IMR-90 (cell line): Measurements from ENCODE around the gene HPSE. TPM values are rescaled to one million over a fixed set of nuclear protein-coding genes. Genes with fewer than 3 reads are reported as not detected.

Experiments used
- ATAC-seq: fragments of 200-7000 bp; cut with Tn5 transposase; 2 replicates; pipeline ENCODE4 v1.9.1; 2020; ENCODE audit warnings: low read depth, mild to moderate bottlenecking, moderate library complexity
- BruUV-seq: library from RNA; stranded (reverse); fragments of 400-500 nt; replicated peaks from 2 replicates; lab custom pipeline; 2021; lab: Mats Ljungman, UMichigan
- CTCF ChIA-PET: fragments of 300-600 bp; formaldehyde crosslinking; extraction: SDS; loops from one replicate; lab custom pipeline; 2021; ENCODE audit warnings: antibody characterized with exemption; lab: Yijun Ruan, JAX
- POLR2A ChIA-PET: fragments of 300-600 bp; sonication (Branson Sonifier 250); formaldehyde crosslinking; loops from one replicate; lab custom pipeline; 2022; ENCODE audit warnings: antibody characterized with exemption; ENCODE audit not compliant: unreplicated experiment; lab: Charles Lee
- DNase-seq: peaks from one replicate; pipeline ENCODE4 v3.0.0; 2013
- H2AFZ ChIP-seq: replicated peaks from 2 replicates; pipeline ENCODE3; 2013; ENCODE audit warnings: low read length, mild to moderate bottlenecking; ENCODE audit not compliant: poor library complexity
- H2AK5ac ChIP-seq: 2 replicates; pipeline ENCODE4 v1.6.1; 2013; ENCODE audit warnings: low read depth, low read length, inconsistent platforms
- H2AK9ac ChIP-seq: replicated peaks from 2 replicates; pipeline ENCODE3; 2013; ENCODE audit warnings: mild to moderate bottlenecking, low read depth, low read length, moderate library complexity; ENCODE audit not compliant: poor library complexity
- H2BK120ac ChIP-seq: 2 replicates; pipeline ENCODE4 v1.6.1; 2013; ENCODE audit warnings: low read depth, low read length, inconsistent platforms
- H2BK15ac ChIP-seq: 3 replicates; pipeline ENCODE4 v1.6.1; 2013; ENCODE audit warnings: low read depth, low read length, inconsistent platforms
- H2BK20ac ChIP-seq: 2 replicates; pipeline ENCODE4 v1.6.1; 2013; ENCODE audit warnings: low read depth, mild to moderate bottlenecking, inconsistent platforms, low read length, moderate library complexity
- H2BK5ac ChIP-seq: 2 replicates; pipeline ENCODE4 v1.6.1; 2013; ENCODE audit warnings: mild to moderate bottlenecking, low read depth, low read length, inconsistent platforms; ENCODE audit not compliant: poor library complexity, severe bottlenecking
- H3K14ac ChIP-seq: replicated peaks from 2 replicates; pipeline ENCODE4 v1.6.1; 2013; ENCODE audit warnings: low read depth, low read length, inconsistent platforms
- H3K18ac ChIP-seq: 2 replicates; pipeline ENCODE4 v1.6.1; 2013; ENCODE audit warnings: low read depth, low read length, control low read depth
- H3K23ac ChIP-seq: 2 replicates; pipeline ENCODE4 v1.6.1; 2013; ENCODE audit warnings: low read depth, low read length, inconsistent platforms
- H3K27ac ChIP-seq: 2 replicates; pipeline ENCODE4 v1.5.1; 2013; ENCODE audit warnings: mild to moderate bottlenecking, control low read depth, low read length; ENCODE audit not compliant: insufficient read depth
- H3K27me3 ChIP-seq: 2 replicates; pipeline ENCODE4 v1.6.1; 2013; ENCODE audit warnings: low read length; ENCODE audit not compliant: control insufficient read depth, insufficient read depth
- H3K36me3 ChIP-seq: 2 replicates; pipeline ENCODE4 v1.6.1; 2013; ENCODE audit warnings: low read length, mixed read lengths; ENCODE audit not compliant: control insufficient read depth, insufficient read depth
- H3K4ac ChIP-seq: 2 replicates; pipeline ENCODE4 v1.6.1; 2013; ENCODE audit warnings: low read depth, low read length, inconsistent platforms
- H3K4me1 ChIP-seq: 2 replicates; pipeline ENCODE4 v1.6.1; 2013; ENCODE audit warnings: low read length, mixed read lengths; ENCODE audit not compliant: control insufficient read depth, insufficient read depth
- H3K4me2 ChIP-seq: 2 replicates; pipeline ENCODE4 v1.6.1; 2013; ENCODE audit warnings: low read depth, mild to moderate bottlenecking, control low read depth, low read length, moderate library complexity
- H3K4me3 ChIP-seq: 2 replicates; pipeline ENCODE4 v1.5.1; 2013; ENCODE audit warnings: low read depth, mild to moderate bottlenecking, control low read depth, low read length, moderate library complexity; ENCODE audit not compliant: insufficient read depth
- H3K56ac ChIP-seq: 2 replicates; pipeline ENCODE4 v1.6.1; 2013; ENCODE audit warnings: low read length, inconsistent platforms; ENCODE audit not compliant: insufficient read depth; ENCODE audit errors: extremely low read depth
- H3K79me1 ChIP-seq, 2 experiments: 2 replicates each; pipeline ENCODE4 v1.6.1; 2013; ENCODE audit warnings: low read length in 2 of 2, inconsistent platforms in 1 of 2, low read depth in 1 of 2
- H3K9ac ChIP-seq: 2 replicates; pipeline ENCODE4 v1.6.1; 2013; ENCODE audit warnings: low read depth, low read length, control low read depth
- H3K9me1 ChIP-seq: 2 replicates; pipeline ENCODE4 v1.6.1; 2013; ENCODE audit warnings: low read length, inconsistent platforms; ENCODE audit not compliant: insufficient read depth
- H3K9me3 ChIP-seq: 2 replicates; pipeline ENCODE4 v1.6.1; 2013; ENCODE audit warnings: low read length; ENCODE audit not compliant: control insufficient read depth, insufficient read depth
- H4K20me1 ChIP-seq: 2 replicates; pipeline ENCODE4 v1.6.1; 2013; ENCODE audit warnings: low read length, inconsistent platforms; ENCODE audit not compliant: insufficient read depth
- H4K5ac ChIP-seq: 2 replicates; pipeline ENCODE4 v1.6.1; 2013; ENCODE audit warnings: mild to moderate bottlenecking, low read depth, low read length, control low read depth
- H4K8ac ChIP-seq, 2 experiments: 2 replicates each; pipeline ENCODE4 v1.6.1; 2013; ENCODE audit warnings: low read depth in 2 of 2, low read length in 2 of 2, control low read depth in 1 of 2, inconsistent platforms in 1 of 2
- H4K91ac ChIP-seq: 2 replicates; pipeline ENCODE4 v1.6.1; 2013; ENCODE audit warnings: low read depth, low read length, inconsistent platforms; ENCODE audit not compliant: insufficient read depth
- BHLHE40 ChIP-seq: fragments of 150-350 bp; IDR thresholded peaks from 2 replicates; pipeline ENCODE4 v1.6.1; 2016; ENCODE audit warnings: mild to moderate bottlenecking, low read depth, low read length
- CEBPB ChIP-seq: IDR thresholded peaks from 2 replicates; pipeline ENCODE4 v1.6.1; 2012; ENCODE audit warnings: low read depth, low read length, improper control_type of control experiment
- CHD1 ChIP-seq: IDR thresholded peaks from 2 replicates; pipeline ENCODE4 v1.6.1; 2012; ENCODE audit warnings: low read depth, low read length, improper control_type of control experiment
- ELK1 ChIP-seq: fragments of 150-350 bp; IDR thresholded peaks from 2 replicates; pipeline ENCODE4 v1.6.1; 2016; ENCODE audit warnings: low read depth, mild to moderate bottlenecking, low read length, moderate library complexity, borderline replicate concordance
- FOS ChIP-seq: fragments of 150-350 bp; IDR thresholded peaks from 2 replicates; pipeline ENCODE4 v1.6.1; 2016; ENCODE audit warnings: low read depth, low read length
- MAFK ChIP-seq: IDR thresholded peaks from 2 replicates; pipeline ENCODE4 v1.6.1; 2012; ENCODE audit warnings: low read depth, low read length, improper control_type of control experiment
- MAZ ChIP-seq: IDR thresholded peaks from 2 replicates; pipeline ENCODE4 v1.6.1; 2012; ENCODE audit warnings: low read depth, mild to moderate bottlenecking, low read length, improper control_type of control experiment, moderate library complexity, borderline replicate concordance
- MXI1 ChIP-seq: IDR thresholded peaks from 2 replicates; pipeline ENCODE4 v1.6.1; 2012; ENCODE audit warnings: low read depth, mild to moderate bottlenecking, low read length, moderate library complexity, borderline replicate concordance
- NFE2L2 ChIP-seq: fragments of 150-350 bp; IDR thresholded peaks from 2 replicates; pipeline ENCODE4 v1.6.1; 2016; ENCODE audit warnings: low read depth, mild to moderate bottlenecking, low read length
- RAD21 ChIP-seq: IDR thresholded peaks from 2 replicates; pipeline ENCODE4 v1.6.1; 2012; ENCODE audit warnings: low read length, improper control_type of control experiment
- RCOR1 ChIP-seq: IDR thresholded peaks from 2 replicates; pipeline ENCODE4 v1.6.1; 2012; ENCODE audit warnings: mild to moderate bottlenecking, low read length, improper control_type of control experiment; ENCODE audit not compliant: insufficient replicate concordance
- RFX5 ChIP-seq: IDR thresholded peaks from 2 replicates; pipeline ENCODE4 v1.8.0; 2012; ENCODE audit warnings: low read depth, mild to moderate bottlenecking, low read length, moderate library complexity
- SMC3 ChIP-seq: fragments of 150-350 bp; IDR thresholded peaks from 2 replicates; pipeline ENCODE4 v1.6.1; 2016; ENCODE audit warnings: low read depth, mild to moderate bottlenecking, antibody characterized with exemption, low read length, moderate library complexity
- WGBS, 2 experiments: methylation state at CpG; one replicate each; pipeline versions ENCODE4 v1.1.5 to v1.1.7; 2013; ENCODE audit warnings: missing lambda C conversion rate in 2 of 2; ENCODE audit not compliant: insufficient read length in 1 of 2; ENCODE audit errors: extremely low coverage in 2 of 2; 5-methylcytosine and 5-hydroxymethylcytosine counted together
- dilution Hi-C: fragments of 300-500 bp; cut with HindIII; formaldehyde crosslinking; loops from one replicate; pipeline ENCODE4 v1.14.3; 2018; ENCODE audit warnings: low sequenced_read_pairs; ENCODE audit not compliant: unreplicated experiment
- in situ Hi-C: fragments of 300-500 bp; cut with MboI; formaldehyde crosslinking; loops from 3 replicates; pipeline ENCODE4 v1.14.3; 2019; ENCODE audit warnings: low sequenced_read_pairs, inconsistent platforms, mixed read lengths
- intact Hi-C: fragments of 100-400 bp; cut with micrococcal nuclease; formaldehyde crosslinking; loops from 2 replicates; pipeline ENCODE4 v1.10.0; 2022
- polyA plus RNA-seq, 3 experiments: library from polyadenylated mRNA; depleted of rRNA; stranded (reverse); fragments of >200 nt; gene quantifications; 2 replicates each; pipeline ENCODE4 v1.2.3, GENCODE V29; 2012; ENCODE audit warnings: low replicate concordance in 1 of 3
- total RNA-seq: library from RNA; depleted of rRNA; stranded (reverse); fragments of >200 nt; gene quantifications from 2 replicates; pipeline ENCODE4 v1.2.3, GENCODE V29; 2012

The HPSE gene
- total and polyA plus RNA-seq, 2 of the 4 experiments (the other 2 are of a cell fraction) = under 0.01 to 0.09 TPM

GRCh38 chr4:83381173-83381572 lies 46.5 kb upstream of the HPSE start:
- no peak overlapping the region for H3K56ac ChIP-seq

More at GRCh38 chr4:83381173-83381572, 46.5 kb upstream of the HPSE start:
- no peaks in the 10 kb centered on the region for H3K79me1 ChIP-seq
- H3K4me2 ChIP-seq = no peak overlapping the region
- H3K9me3 ChIP-seq = peaks cover 2% of the 10 kb centered on the region; the same call in 1 of the 2 replicates
- H4K91ac ChIP-seq = no peak overlapping the region
- ChIA-PET CTCF (no interaction called here), POLR2A (no interaction called here)
- BruUV-seq = no TSS peak
- no CpG with 5 or more reads among the region's 4 CpGs for WGBS, 2 experiments
- H3K27ac ChIP-seq = no peak overlapping the region
- H3K9me1 ChIP-seq = no peaks in the 10 kb centered on the region
- no peak overlapping the region for H3K4me3 ChIP-seq
- no peak overlapping the region for H4K8ac ChIP-seq
- no peak overlapping the region for H3K9ac ChIP-seq
- TF ChIP-seq MAZ (no peak), CEBPB (no peak), SMC3 (no peak), RCOR1 (no peak), BHLHE40 (no peak), RAD21 (no peak), MXI1 (no peak), NFE2L2 (no peak), CHD1 (no peak), ELK1 (no peak), RFX5 (no peak), FOS (no peak), MAFK (no peak)
- in situ Hi-C loops (no loop called here), dilution Hi-C loops (no loop called here), intact Hi-C loops (no loop called here)
- no peak overlapping the region for H3K18ac ChIP-seq
- no peak overlapping the region for H2AK9ac ChIP-seq
- no peak overlapping the region for H2BK15ac ChIP-seq
- H3K14ac ChIP-seq = no peak overlapping the region
- H2BK20ac ChIP-seq = no peak overlapping the region
- H2AK5ac ChIP-seq = no peak overlapping the region
- H4K20me1 ChIP-seq = no peaks in the 10 kb centered on the region
- H2BK120ac ChIP-seq = no peak overlapping the region
- no peak overlapping the region for H3K4ac ChIP-seq
- no peaks in the 10 kb centered on the region for H3K36me3 ChIP-seq
- H3K27me3 ChIP-seq = peaks cover 3% of the 10 kb centered on the region; the same call in 1 of the 2 replicates
- no peak overlapping the region for H2AFZ ChIP-seq
- DNase-seq (no peak), ATAC-seq (no peak)
- H3K4me1 ChIP-seq = no peaks in the 10 kb centered on the region
- no peak overlapping the region for H3K23ac ChIP-seq
- H4K5ac ChIP-seq = no peak overlapping the region
- no peak overlapping the region for H2BK5ac ChIP-seq
